Stomach (tissue), 4 donors: Measurements from ENCODE around the gene OR2T33.

Source experiments
- CTCF ChIP-seq, 7 experiments: fragments of 450-650 bp in 4 of 7; fragments of 200-600 bp in 3 of 7; sonication (generic) in 3 of 7; IDR thresholded peaks; one replicate each; pipeline ENCODE4 v1.5.1; 2016 to 2019; ENCODE audit warnings: antibody characterized with exemption in 7 of 7, control low read depth in 2 of 7, mild to moderate bottlenecking in 1 of 7
- EP300 ChIP-seq: sonication (generic); formaldehyde crosslinking; IDR thresholded peaks from one replicate; pipeline ENCODE4 v1.6.1; 2017; ENCODE audit warnings: antibody characterized with exemption
- POLR2A ChIP-seq, 4 donors: fragments of 450-650 bp; IDR thresholded peaks; one replicate each; pipeline ENCODE4 v1.6.1; 2016; ENCODE audit warnings: antibody characterized with exemption in 4 of 4, control low read depth in 2 of 4, mild to moderate bottlenecking in 1 of 4, moderate library complexity in 1 of 4

DNA sequence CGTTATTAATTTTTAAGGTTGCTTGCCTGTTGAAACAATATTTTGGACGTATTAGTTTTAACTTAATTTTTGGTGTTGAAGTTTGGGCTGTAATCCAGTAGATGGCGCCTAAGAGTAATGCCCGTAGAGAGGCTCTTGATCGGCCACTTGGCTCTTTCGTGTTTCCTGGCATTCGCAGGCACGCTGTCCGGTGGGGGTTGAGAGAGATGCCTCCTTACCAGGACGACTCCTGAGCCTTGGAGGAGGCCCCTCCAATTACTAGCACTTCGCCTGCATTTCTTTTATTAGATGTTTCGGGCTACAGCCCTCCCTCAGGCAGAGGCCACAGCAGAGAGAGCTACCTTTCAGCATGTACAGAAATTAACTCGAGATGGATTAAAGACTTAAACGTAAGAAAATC is 34.6 kb downstream of the OR2T33 start:
- TF ChIP-seq CTCF (IDR thresholded peaks at IDR 0.05) (peak in 3 of 7 experiments; percentile 21 to 28 (median 25)), POLR2A (IDR thresholded peaks at IDR 0.05) (no peak), EP300 (no peak)
